ENCODE results near the gene DLG2.

GRCh38 chr11:83744620-83745192 is 1882.4 kb downstream of the DLG2 start:
- TF ChIP-seq CTCF (conservative IDR thresholded peaks at IDR 0.05; ENCODE audit: low read length) = no peak
- TF ChIP-seq EZH2phosphoT487 (IDR thresholded peaks at IDR 0.05; ENCODE audit: borderline replicate concordance, low read depth, low read length) = no peak
